Muscle of leg (tissue), 11 donors: ENCODE data around the gene RNF41. TPM values are rescaled to one million over a fixed set of nuclear protein-coding genes. Genes with fewer than 3 reads are reported as not detected.

Experiments used
- DNase-seq: peaks from one replicate; pipeline ENCODE4 v3.0.0; 2013
- H3K27ac ChIP-seq: one replicate; pipeline ENCODE4 v1.5.1; 2013; ENCODE audit warnings: mild to moderate bottlenecking, low read length, control low read depth
- H3K27me3 ChIP-seq: one replicate; pipeline ENCODE4 v1.6.1; 2013; ENCODE audit warnings: low read length; ENCODE audit not compliant: control insufficient read depth, insufficient read depth
- H3K36me3 ChIP-seq: one replicate; pipeline ENCODE4 v1.6.1; 2013; ENCODE audit warnings: low read length; ENCODE audit not compliant: control insufficient read depth, insufficient read depth
- H3K4me1 ChIP-seq: one replicate; pipeline ENCODE4 v1.6.1; 2013; ENCODE audit warnings: low read length; ENCODE audit not compliant: control insufficient read depth, insufficient read depth
- H3K4me3 ChIP-seq: one replicate; pipeline ENCODE4 v1.5.1; 2013; ENCODE audit warnings: low read length, control low read depth
- H3K9me3 ChIP-seq: replicated peaks from 2 replicates; pipeline ENCODE4 v1.6.1; 2013; ENCODE audit warnings: low read depth, low read length; ENCODE audit not compliant: control insufficient read depth
- WGBS: methylation state at CpG from one replicate; pipeline ENCODE4 v1.1.5; 2013; ENCODE audit warnings: missing lambda C conversion rate; ENCODE audit not compliant: insufficient coverage; 5-methylcytosine and 5-hydroxymethylcytosine counted together
- polyA plus RNA-seq, 8 donors: library from polyadenylated mRNA; unstranded; fragments of 120-200 nt; gene quantifications; one replicate each; pipeline versions ENCODE4 v1.2.1 to v1.2.3, GENCODE V29; 2013; ENCODE audit warnings: inconsistent platforms in 1 of 8, low replicate concordance in 1 of 8; ENCODE audit not compliant: insufficient read length in 8 of 8, insufficient read depth in 1 of 8
- total RNA-seq: library from RNA; stranded (reverse); fragments of 120-200 nt; gene quantifications from one replicate; pipeline ENCODE4 v1.2.4, GENCODE V29; 2013

Gene RNF41
- total and polyA plus RNA-seq, 9 donors, result 35.5 to 49.3 (median 44.2) TPM

DNA sequence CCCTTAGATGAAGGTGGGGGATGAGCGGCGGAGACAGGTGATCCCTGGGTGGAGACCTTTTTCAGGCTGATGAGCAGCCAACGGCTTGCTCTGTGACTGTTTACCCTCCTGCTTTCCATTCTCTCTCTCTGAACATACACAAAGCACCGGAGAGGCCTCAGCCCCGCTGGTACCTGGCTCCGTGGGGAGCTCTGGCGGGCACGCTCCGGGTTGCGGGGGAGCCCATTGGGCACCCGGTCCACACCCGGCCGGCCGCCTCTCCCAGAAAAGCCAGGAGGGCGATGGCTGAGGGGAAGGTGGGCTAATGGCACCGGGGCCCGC is 33.0 kb downstream of the RNF41 start:
- no peaks in the 10 kb centered on the region for H3K27me3 ChIP-seq
- peak; percentile 35 for DNase-seq
- H3K4me1 ChIP-seq, result peaks cover 20% of the 10 kb centered on the region
- peak overlapping the region; percentile 59 for H3K4me3 ChIP-seq
- H3K36me3 ChIP-seq, result peaks cover 32% of the 10 kb centered on the region
- no peaks in the 10 kb centered on the region for H3K9me3 ChIP-seq
- WGBS, result under 1% methylated on average over 13 of the region's 17 CpGs
- peak overlapping the region; percentile 73 for H3K27ac ChIP-seq

- H3K27me3 ChIP-seq, result no peaks in the 10 kb centered on the region
- peak overlapping the region; percentile 73 for H3K27ac ChIP-seq
- DNase-seq, result no peak
- 20% methylated on average over 1 of the region's 10 CpGs for WGBS
- peak overlapping the region; percentile 59 for H3K4me3 ChIP-seq
- H3K4me1 ChIP-seq, result peaks cover 20% of the 10 kb centered on the region
- peaks cover 35% of the 10 kb centered on the region for H3K36me3 ChIP-seq
- no peaks in the 10 kb centered on the region for H3K9me3 ChIP-seq
Measured at GRCh38 chr12:56188131-56188777, 33.5 kb downstream of the RNF41 start.

- no peak for DNase-seq
- H3K9me3 ChIP-seq, result no peaks in the 10 kb centered on the region
- no peak overlapping the region for H3K4me3 ChIP-seq
- no peak overlapping the region for H3K27ac ChIP-seq
- no peaks in the 10 kb centered on the region for H3K27me3 ChIP-seq
- no CpG with 5 or more reads among the region's 2 CpGs for WGBS
- peaks cover 20% of the 10 kb centered on the region for H3K4me1 ChIP-seq
- H3K36me3 ChIP-seq, result peaks cover 41% of the 10 kb centered on the region
Measured at GRCh38 chr12:56186957-56187356, 34.8 kb downstream of the RNF41 start.

GRCh38 chr12:56178347-56178746 is 43.4 kb downstream of the RNF41 start:
- H3K9me3 ChIP-seq, result no peaks in the 10 kb centered on the region
- H3K27me3 ChIP-seq, result no peaks in the 10 kb centered on the region
- H3K36me3 ChIP-seq, result peaks cover 69% of the 10 kb centered on the region
- no peak overlapping the region for H3K4me3 ChIP-seq
- DNase-seq, result no peak
- H3K4me1 ChIP-seq, result no peaks in the 10 kb centered on the region
- WGBS, result no CpG with 5 or more reads among the region's 3 CpGs
- H3K27ac ChIP-seq, result no peak overlapping the region

- 87% methylated on average over 4 of the region's 7 CpGs for WGBS
- DNase-seq, result no peak
- Histone ChIP-seq H3K27ac (no peak overlapping the region), H3K4me3 (no peak overlapping the region), H3K4me1 (no peaks in the 10 kb centered on the region), H3K27me3 (no peaks in the 10 kb centered on the region), H3K9me3 (no peaks in the 10 kb centered on the region), H3K36me3 (peaks cover 87% of the 10 kb centered on the region)
Measured at GRCh38 chr12:56172839-56173238, 48.9 kb downstream of the RNF41 start.

DNA sequence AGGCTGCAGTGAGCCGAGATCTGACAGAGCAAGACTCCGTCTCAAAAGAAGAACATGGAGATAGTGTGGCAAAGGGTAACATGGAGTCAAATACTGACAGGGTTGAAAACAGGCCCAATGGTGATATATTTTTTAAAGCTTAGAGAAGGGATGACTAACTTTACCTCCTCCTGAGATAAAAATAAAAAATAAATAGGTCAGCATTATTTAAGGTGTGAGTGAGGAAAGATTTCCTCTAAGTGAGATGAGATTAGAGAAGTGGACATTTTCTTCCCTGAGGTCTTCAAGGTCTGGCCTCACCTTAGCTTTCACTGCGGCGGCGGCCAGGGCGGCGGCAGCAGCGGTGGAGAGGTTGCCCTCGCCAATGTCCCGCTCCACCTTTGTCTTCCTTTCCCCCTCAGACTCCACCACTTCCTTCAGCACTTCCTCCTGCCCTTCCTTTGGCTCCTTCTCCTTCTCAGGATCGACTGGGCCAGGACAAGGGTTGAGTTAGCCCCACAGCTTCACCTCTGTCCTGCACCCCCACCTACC is 52.4 kb downstream of the RNF41 start:
- Histone ChIP-seq H3K4me3 (no peak overlapping the region), H3K27me3 (no peaks in the 10 kb centered on the region), H3K36me3 (peaks cover 88% of the 10 kb centered on the region), H3K9me3 (no peaks in the 10 kb centered on the region), H3K4me1 (peaks cover 5% of the 10 kb centered on the region), H3K27ac (no peak overlapping the region)
- no peak for DNase-seq
- whole genome bisulfite sequencing, result 84% methylated on average over 11 of the region's 11 CpGs

DNA sequence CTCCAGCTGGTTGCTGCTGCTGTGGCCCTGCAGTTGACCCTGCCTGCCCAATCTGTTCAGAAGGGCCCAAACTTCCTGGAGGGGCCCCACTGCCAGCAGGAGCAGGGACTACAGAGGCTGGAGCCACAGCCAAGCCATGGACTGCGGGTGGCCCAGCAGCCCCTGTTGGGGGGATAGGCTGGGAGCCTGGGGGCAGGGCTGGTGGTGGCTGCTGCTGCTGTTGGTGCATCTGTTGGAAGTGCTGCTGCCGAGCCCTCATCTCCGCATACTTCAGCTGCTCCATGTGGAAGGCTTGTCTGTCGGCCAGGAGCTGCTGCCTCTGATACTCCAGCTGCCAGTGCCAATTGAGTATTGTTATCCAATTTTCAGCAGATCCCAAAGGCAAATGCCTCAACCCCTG is 56.4 kb downstream of the RNF41 start:
- H3K27ac ChIP-seq, result peak overlapping the region; percentile 25

DNA sequence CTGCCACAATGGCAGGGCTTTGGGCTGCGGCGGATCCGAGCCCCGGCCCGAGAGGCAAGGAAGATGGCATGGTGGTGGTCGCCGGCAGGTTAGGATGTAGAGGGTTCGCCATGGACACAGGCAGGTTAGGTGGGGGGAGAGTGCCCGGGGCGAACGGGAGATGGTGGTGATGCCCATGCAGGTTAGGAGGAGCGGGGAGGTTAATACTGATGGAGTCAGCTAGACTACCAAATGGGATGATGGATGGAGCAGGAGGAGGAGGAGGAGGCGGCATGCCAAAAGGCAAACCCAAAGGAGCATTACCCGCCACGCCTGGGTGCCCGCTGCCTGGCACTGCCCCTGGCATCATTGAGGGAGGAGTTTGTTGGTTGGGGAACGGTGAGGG is 57.4 kb downstream of the RNF41 start:
- no peak for DNase-seq
- peaks cover 91% of the 10 kb centered on the region for H3K36me3 ChIP-seq
- H3K27ac ChIP-seq, result no peak overlapping the region
- WGBS, result 89% methylated on average over 13 of the region's 17 CpGs
- H3K4me1 ChIP-seq, result peaks cover 32% of the 10 kb centered on the region
- no peaks in the 10 kb centered on the region for H3K9me3 ChIP-seq
- H3K4me3 ChIP-seq, result no peak overlapping the region
- no peaks in the 10 kb centered on the region for H3K27me3 ChIP-seq

More for the DNA sequence above, 56.4 kb downstream of the RNF41 start:
- Histone ChIP-seq H3K27me3 (no peaks in the 10 kb centered on the region), H3K4me3 (no peak overlapping the region), H3K9me3 (no peaks in the 10 kb centered on the region), H3K4me1 (peaks cover 22% of the 10 kb centered on the region), H3K36me3 (peaks cover 91% of the 10 kb centered on the region)
- 48% methylated on average over 3 of the region's 4 CpGs for WGBS
- peak; percentile 55 for DNase-seq

DNA sequence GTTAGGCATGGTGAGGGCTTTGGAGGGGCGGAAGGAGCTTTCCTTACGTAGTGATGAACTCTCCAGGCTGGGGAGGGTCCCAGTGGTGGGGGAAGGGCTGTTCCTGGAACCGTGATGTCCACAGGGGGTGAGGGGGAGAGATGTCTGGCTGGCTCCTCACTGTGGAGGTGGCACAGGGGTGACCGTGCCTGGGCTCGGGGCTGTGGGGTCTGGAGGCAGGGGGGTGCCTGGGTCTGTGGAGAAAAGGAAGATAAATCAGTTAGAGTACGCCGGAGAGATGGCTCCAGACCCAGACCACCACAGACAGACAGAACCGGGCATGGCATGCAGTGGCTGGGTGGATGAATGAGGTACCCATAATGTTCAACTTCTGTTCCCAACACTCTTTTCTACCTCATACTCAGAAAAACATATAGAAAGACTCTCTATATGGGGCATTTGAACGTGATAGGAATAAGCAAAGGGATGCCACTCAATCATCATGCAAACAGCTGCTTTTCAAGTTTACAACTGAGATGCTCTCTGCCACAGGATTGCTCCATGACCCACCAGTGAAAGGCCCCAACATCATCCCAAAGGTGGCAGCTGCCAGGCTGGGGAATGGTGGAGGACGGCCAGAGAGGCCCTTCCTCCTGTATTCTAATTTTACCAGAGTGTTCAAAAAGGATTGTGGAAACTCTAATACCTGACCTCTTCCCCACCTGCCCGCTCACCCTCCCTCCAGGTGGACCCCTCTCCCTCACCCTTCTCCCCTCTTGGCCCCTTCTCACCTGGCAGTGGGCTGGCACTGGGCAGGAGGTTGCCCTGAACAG is 58.0 kb downstream of the RNF41 start:
- peaks cover 87% of the 10 kb centered on the region for H3K36me3 ChIP-seq
- H3K27ac ChIP-seq, result no peak overlapping the region
- peaks cover 32% of the 10 kb centered on the region for H3K4me1 ChIP-seq
- H3K9me3 ChIP-seq, result no peaks in the 10 kb centered on the region
- WGBS, result 51% methylated on average over 4 of the region's 11 CpGs
- no peak for DNase-seq
- no peaks in the 10 kb centered on the region for H3K27me3 ChIP-seq
- no peak overlapping the region for H3K4me3 ChIP-seq

DNA sequence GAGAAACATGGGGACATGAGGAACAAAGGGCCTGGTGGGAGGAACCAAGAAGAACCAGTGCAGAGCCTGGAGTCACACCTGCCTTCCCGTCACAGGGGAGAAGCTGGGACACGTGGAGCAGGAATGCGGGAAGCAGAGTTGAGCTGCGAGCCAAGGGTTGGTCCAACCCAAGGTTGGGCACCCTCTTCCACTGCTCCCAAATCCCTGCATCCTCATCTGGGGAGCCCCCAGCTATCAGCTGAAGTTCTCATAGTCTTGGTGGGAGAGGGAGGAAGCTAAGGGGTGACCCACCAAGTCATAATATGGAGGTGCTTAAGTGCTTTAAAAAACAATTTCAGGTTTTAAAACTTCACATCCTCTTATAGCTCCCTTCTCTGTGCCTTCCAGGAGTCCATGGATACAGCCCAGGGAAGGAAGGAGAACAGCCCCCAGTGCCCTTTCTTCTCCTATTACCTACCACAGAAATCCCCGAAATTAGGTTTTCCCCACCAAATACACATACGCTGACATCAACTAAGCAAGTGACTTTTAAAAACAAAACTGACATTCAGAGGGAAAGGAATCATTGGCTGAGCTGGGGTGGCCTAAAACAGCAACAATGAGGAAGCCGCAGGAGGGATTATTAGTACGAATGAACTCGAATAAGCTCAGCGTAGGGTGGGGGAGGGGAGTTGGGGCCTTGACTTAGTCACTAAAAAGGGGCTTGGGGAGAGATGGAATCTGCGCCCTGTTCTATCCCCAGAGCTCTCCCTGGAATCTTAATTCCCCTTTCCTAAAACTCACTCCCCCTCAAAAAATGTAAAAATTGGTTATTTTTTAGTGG is 59.0 kb downstream of the RNF41 start:
- WGBS, result 100% methylated on average over 2 of the region's 11 CpGs
- peaks cover 33% of the 10 kb centered on the region for H3K4me1 ChIP-seq
- no peaks in the 10 kb centered on the region for H3K27me3 ChIP-seq
- no peak overlapping the region for H3K27ac ChIP-seq
- DNase-seq, result no peak
- no peak overlapping the region for H3K4me3 ChIP-seq
- peaks cover 77% of the 10 kb centered on the region for H3K36me3 ChIP-seq
- no peaks in the 10 kb centered on the region for H3K9me3 ChIP-seq
